Tibial nerve (tissue), 4 donors: Measurements from ENCODE around the gene IFI30. TPM values are rescaled to one million over a fixed set of nuclear protein-coding genes. Genes with fewer than 3 reads are reported as not detected.

Source experiments
- DNase-seq, 2 donors: peaks; one replicate each; pipeline ENCODE4 v3.0.0-alpha.2; 2019; ENCODE audit warnings: low spot score in 2 of 2
- H3K27ac ChIP-seq, 4 donors: fragments of 200-600 bp; sonication (generic) in 3 of 4; one replicate each; pipeline ENCODE4 v1.5.1; 2017 to 2019; ENCODE audit warnings: mild to moderate bottlenecking in 1 of 4
- H3K27me3 ChIP-seq, 2 donors: fragments of 200-600 bp; sonication (generic) in 1 of 2; one replicate each; pipeline versions ENCODE4 v1.5.1 to v1.6.0; 2017 to 2019
- H3K36me3 ChIP-seq, 3 donors: fragments of 200-600 bp; sonication (generic); one replicate each; pipeline ENCODE4 v1.5.1; 2018 to 2019
- H3K4me1 ChIP-seq, 4 donors: fragments of 200-600 bp; sonication (generic) in 3 of 4; one replicate each; pipeline ENCODE4 v1.5.1; 2017 to 2019
- H3K4me3 ChIP-seq, 4 donors: fragments of 200-600 bp; sonication (generic) in 3 of 4; one replicate each; pipeline ENCODE4 v1.5.1; 2017 to 2019; ENCODE audit warnings: mild to moderate bottlenecking in 1 of 4, moderate library complexity in 1 of 4
- H3K9me3 ChIP-seq, 4 donors: fragments of 200-600 bp; sonication (generic) in 3 of 4; one replicate each; pipeline ENCODE4 v1.5.1; 2017 to 2019
- EP300 ChIP-seq, 2 donors: sonication (generic); formaldehyde crosslinking; IDR thresholded peaks; one replicate each; pipeline ENCODE4 v1.6.1; 2017; ENCODE audit warnings: antibody characterized with exemption in 2 of 2, mild to moderate bottlenecking in 1 of 2
- POLR2A ChIP-seq, 2 donors: fragments of 450-650 bp; IDR thresholded peaks; one replicate each; pipeline ENCODE4 v1.6.1; 2017; ENCODE audit warnings: antibody characterized with exemption in 2 of 2, mild to moderate bottlenecking in 2 of 2, moderate library complexity in 2 of 2
- WGBS, 2 donors: methylation state at CpG; one replicate each; pipeline ENCODE4 v1.1.5; 2018; 5-methylcytosine and 5-hydroxymethylcytosine counted together
- total RNA-seq, 4 donors: library from RNA; depleted of rRNA; stranded (reverse); fragments of >200 nt; gene quantifications; one replicate each; pipeline ENCODE4 v1.1.0, GENCODE V29; 2016
- TF ChIP-seq, protein P1 (sequence below), 5 experiments: fragments of 200-600 bp in 3 of 5; fragments of 450-650 bp in 2 of 5; sonication (generic) in 3 of 5; IDR thresholded peaks; one replicate each; pipeline ENCODE4 v1.5.1; 2016 to 2019; ENCODE audit warnings: antibody characterized with exemption in 5 of 5, mild to moderate bottlenecking in 3 of 5, moderate library complexity in 2 of 5

Gene IFI30
- total RNA-seq, 4 donors from 2014 or later = 19.0 to 101 (median 29.4) TPM

- H3K27ac ChIP-seq = no peak overlapping the region
- H3K4me3 ChIP-seq = no peak overlapping the region
- H3K36me3 ChIP-seq = peaks cover 0 to 98% (median 22%) of the 10 kb centered on the region in 3 donors
- WGBS, 2 donors = 92 to 94% methylated on average over 9 of the region's 9 CpGs
- no peaks in the 10 kb centered on the region for H3K4me1 ChIP-seq
- TF ChIP-seq, protein P1, sequence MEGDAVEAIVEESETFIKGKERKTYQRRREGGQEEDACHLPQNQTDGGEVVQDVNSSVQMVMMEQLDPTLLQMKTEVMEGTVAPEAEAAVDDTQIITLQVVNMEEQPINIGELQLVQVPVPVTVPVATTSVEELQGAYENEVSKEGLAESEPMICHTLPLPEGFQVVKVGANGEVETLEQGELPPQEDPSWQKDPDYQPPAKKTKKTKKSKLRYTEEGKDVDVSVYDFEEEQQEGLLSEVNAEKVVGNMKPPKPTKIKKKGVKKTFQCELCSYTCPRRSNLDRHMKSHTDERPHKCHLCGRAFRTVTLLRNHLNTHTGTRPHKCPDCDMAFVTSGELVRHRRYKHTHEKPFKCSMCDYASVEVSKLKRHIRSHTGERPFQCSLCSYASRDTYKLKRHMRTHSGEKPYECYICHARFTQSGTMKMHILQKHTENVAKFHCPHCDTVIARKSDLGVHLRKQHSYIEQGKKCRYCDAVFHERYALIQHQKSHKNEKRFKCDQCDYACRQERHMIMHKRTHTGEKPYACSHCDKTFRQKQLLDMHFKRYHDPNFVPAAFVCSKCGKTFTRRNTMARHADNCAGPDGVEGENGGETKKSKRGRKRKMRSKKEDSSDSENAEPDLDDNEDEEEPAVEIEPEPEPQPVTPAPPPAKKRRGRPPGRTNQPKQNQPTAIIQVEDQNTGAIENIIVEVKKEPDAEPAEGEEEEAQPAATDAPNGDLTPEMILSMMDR (IDR thresholded peaks at IDR 0.05) = no peak
- no peak for TF ChIP-seq EP300 (IDR thresholded peaks at IDR 0.05)
- TF ChIP-seq POLR2A (IDR thresholded peaks at IDR 0.05) = no peak
- no peaks in the 10 kb centered on the region for H3K9me3 ChIP-seq
- no peaks in the 10 kb centered on the region for H3K27me3 ChIP-seq
- DNase-seq = no peak
Observed at GRCh38 chr19:18137657-18138339, 35.8 kb upstream of the IFI30 start.

DNA sequence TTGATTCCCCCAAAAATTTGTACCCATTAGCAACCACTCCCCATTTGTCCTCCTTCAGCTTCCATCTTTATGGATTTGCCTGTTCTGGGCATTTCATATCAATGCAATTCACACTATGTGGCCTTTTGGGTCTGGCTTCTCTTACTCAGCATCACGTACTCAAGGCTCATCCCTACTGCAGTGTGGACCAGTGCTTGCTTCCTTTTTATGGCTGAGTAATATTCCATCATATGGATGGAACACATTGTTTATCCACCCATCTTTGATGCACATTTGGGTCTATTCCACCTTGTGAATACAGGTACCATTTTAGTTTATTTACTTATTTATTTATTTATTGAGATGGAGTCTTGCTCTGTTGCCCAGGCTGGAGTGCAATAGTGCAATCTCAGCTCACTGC, 33.1 kb upstream of the IFI30 start:
- no peak for DNase-seq
- Histone ChIP-seq H3K4me1 (no peaks in the 10 kb centered on the region), H3K4me3 (no peak overlapping the region), H3K27ac (no peak overlapping the region), H3K27me3 (no peaks in the 10 kb centered on the region), H3K36me3 (peaks cover 2 to 98% (median 33%) of the 10 kb centered on the region in 3 donors), H3K9me3 (no peaks in the 10 kb centered on the region)
- no peak for TF ChIP-seq EP300 (IDR thresholded peaks at IDR 0.05)
- TF ChIP-seq, protein P1 (IDR thresholded peaks at IDR 0.05) = no peak
- no peak for TF ChIP-seq POLR2A (IDR thresholded peaks at IDR 0.05)
- WGBS, 2 donors = 92 to 100% methylated on average over 1 of the region's 1 CpG

DNA sequence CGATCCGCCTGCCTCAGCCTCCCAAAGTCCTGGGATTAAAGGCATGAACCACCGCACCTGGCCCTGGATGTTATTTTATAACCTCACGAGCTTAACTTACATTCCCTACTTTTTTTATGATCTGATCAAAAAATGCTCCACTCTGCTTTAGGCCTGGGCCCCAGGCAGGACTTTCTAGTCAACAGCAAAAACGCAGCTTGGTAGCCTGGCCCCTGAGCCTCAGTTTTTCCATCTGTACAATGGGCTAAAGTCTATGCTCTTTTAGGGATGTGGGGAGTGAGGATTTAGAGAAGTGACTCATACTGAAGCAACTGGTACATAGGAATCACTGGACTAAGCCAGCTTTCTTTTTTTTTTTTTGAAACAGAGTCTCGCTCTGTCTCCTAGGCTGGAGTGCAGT, 32.6 kb upstream of the IFI30 start:
- WGBS, 2 donors = 95 to 96% methylated on average over 6 of the region's 6 CpGs
- no peaks in the 10 kb centered on the region for H3K4me1 ChIP-seq
- no peak for TF ChIP-seq EP300 (IDR thresholded peaks at IDR 0.05)
- TF ChIP-seq POLR2A (IDR thresholded peaks at IDR 0.05) = no peak
- TF ChIP-seq, protein P1 (IDR thresholded peaks at IDR 0.05) = no peak
- no peaks in the 10 kb centered on the region for H3K9me3 ChIP-seq
- H3K36me3 ChIP-seq = peaks cover 2 to 98% (median 39%) of the 10 kb centered on the region in 3 donors
- H3K27ac ChIP-seq = no peak overlapping the region
- DNase-seq = no peak
- no peak overlapping the region for H3K4me3 ChIP-seq
- no peaks in the 10 kb centered on the region for H3K27me3 ChIP-seq

DNA sequence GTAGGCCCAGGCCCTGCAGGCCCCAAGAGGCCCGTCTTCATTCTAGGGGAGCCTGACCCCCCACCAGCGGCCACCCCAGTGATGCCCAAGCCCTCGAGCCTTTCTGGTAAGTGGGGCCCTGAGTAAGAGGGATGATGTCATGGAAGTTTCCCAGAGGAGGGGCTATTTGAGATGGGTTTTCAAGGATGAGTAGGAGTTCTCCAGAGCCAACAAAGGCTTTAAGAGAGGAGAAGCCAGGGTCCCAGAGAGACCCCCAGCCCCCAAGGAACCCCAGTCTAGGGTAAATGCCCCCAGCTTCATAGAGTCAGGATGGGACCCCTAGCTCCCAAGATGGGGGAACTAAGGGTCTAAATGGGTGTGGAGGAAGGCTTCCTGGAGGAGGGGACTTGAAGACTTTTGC, 29.7 kb upstream of the IFI30 start:
- H3K9me3 ChIP-seq = no peaks in the 10 kb centered on the region
- 89 to 93% methylated on average over 3 of the region's 3 CpGs for WGBS, 2 donors
- no peak overlapping the region for H3K4me3 ChIP-seq
- no peak for DNase-seq
- TF ChIP-seq, protein P1 (IDR thresholded peaks at IDR 0.05) = no peak
- no peak for TF ChIP-seq EP300 (IDR thresholded peaks at IDR 0.05)
- no peak for TF ChIP-seq POLR2A (IDR thresholded peaks at IDR 0.05)
- H3K27me3 ChIP-seq = no peaks in the 10 kb centered on the region
- H3K27ac ChIP-seq = no peak overlapping the region
- H3K4me1 ChIP-seq = peaks cover 0 to 1% (median 0%) of the 10 kb centered on the region in 4 donors
- H3K36me3 ChIP-seq = peaks cover 2 to 97% (median 50%) of the 10 kb centered on the region in 3 donors

GRCh38 chr19:18144361-18144760, 29.3 kb upstream of the IFI30 start:
- DNase-seq = no peak

More at GRCh38 chr19:18144361-18144760, 29.3 kb upstream of the IFI30 start:
- H3K4me3 ChIP-seq = no peak overlapping the region
- no peak overlapping the region for H3K27ac ChIP-seq
- peaks cover 0 to 6% (median 0%) of the 10 kb centered on the region in 4 donors for H3K4me1 ChIP-seq
- H3K27me3 ChIP-seq = no peaks in the 10 kb centered on the region
- no peaks in the 10 kb centered on the region for H3K9me3 ChIP-seq
- TF ChIP-seq POLR2A (IDR thresholded peaks at IDR 0.05) = no peak
- H3K36me3 ChIP-seq = peaks cover 2 to 97% (median 50%) of the 10 kb centered on the region in 3 donors
- WGBS, 2 donors = 82 to 84% methylated on average over 16 of the region's 16 CpGs
